Uterus (tissue), 2 donors: ENCODE measurements around the gene CATSPERD.

ENCODE experiments used
- POLR2A ChIP-seq, 2 donors: fragments of 450-650 bp; IDR thresholded peaks; one replicate each; pipeline ENCODE4 v1.6.1; 2016; ENCODE audit warnings: antibody characterized with exemption in 2 of 2, mild to moderate bottlenecking in 1 of 2, moderate library complexity in 1 of 2
- TF ChIP-seq, protein P1 (sequence below), 4 experiments: fragments of 200-600 bp in 2 of 4; fragments of 450-650 bp in 2 of 4; sonication (generic) in 2 of 4; IDR thresholded peaks; one replicate each; pipeline ENCODE4 v1.5.1; 2016 to 2019; ENCODE audit warnings: antibody characterized with exemption in 4 of 4, mild to moderate bottlenecking in 2 of 4, moderate library complexity in 1 of 4

DNA sequence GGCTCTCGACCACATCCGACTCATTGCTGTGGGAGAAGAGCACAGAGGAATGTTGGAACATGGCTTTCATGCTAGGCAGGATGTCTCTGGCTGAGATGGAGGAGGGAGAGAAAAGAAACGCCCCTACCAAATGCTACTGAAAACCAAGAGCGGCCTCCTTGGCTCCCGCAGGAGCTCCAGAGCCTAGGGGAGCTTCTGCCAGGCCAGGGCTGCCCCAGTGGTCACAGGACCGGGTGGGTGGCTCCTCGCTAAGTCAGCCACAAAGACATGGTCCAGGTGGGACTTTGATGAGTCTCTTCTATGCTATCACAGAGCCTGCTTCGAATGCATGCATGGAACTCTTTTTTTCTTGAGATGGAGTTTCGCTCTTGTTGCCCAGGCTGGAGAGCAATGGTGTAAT, 7.2 kb upstream of the CATSPERD start:
- TF ChIP-seq, protein P1, sequence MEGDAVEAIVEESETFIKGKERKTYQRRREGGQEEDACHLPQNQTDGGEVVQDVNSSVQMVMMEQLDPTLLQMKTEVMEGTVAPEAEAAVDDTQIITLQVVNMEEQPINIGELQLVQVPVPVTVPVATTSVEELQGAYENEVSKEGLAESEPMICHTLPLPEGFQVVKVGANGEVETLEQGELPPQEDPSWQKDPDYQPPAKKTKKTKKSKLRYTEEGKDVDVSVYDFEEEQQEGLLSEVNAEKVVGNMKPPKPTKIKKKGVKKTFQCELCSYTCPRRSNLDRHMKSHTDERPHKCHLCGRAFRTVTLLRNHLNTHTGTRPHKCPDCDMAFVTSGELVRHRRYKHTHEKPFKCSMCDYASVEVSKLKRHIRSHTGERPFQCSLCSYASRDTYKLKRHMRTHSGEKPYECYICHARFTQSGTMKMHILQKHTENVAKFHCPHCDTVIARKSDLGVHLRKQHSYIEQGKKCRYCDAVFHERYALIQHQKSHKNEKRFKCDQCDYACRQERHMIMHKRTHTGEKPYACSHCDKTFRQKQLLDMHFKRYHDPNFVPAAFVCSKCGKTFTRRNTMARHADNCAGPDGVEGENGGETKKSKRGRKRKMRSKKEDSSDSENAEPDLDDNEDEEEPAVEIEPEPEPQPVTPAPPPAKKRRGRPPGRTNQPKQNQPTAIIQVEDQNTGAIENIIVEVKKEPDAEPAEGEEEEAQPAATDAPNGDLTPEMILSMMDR (IDR thresholded peaks at IDR 0.05), result no peak
- TF ChIP-seq POLR2A (IDR thresholded peaks at IDR 0.05), result no peak
